PC-3 (cell line): ENCODE data around the gene ADGRG1. TPM values are rescaled to one million over a fixed set of nuclear protein-coding genes. Genes with fewer than 3 reads are reported as not detected.

Experiments
- ATAC-seq: fragments of 200-7000 bp; cut with Tn5 transposase; 2 replicates; pipeline ENCODE4 v1.9.1; 2020; ENCODE audit warnings: mild to moderate bottlenecking, moderate library complexity
- BruUV-seq: library from RNA; stranded (reverse); fragments of 400-500 nt; replicated peaks from 2 replicates; lab custom pipeline; 2021; lab: Mats Ljungman, UMichigan
- CTCF ChIA-PET: fragments of 300-600 bp; sonication (Branson Sonifier 250); formaldehyde crosslinking; loops from one replicate; lab custom pipeline; 2022; ENCODE audit warnings: antibody characterized with exemption; lab: Charles Lee
- POLR2A ChIA-PET: fragments of 300-600 bp; sonication (Branson Sonifier 250); formaldehyde crosslinking; loops from one replicate; lab custom pipeline; 2022; ENCODE audit warnings: antibody characterized with exemption; ENCODE audit not compliant: unreplicated experiment; lab: Charles Lee
- DNase-seq: peaks from one replicate; pipeline ENCODE4 v3.0.0-alpha.2; 2015
- H2AFZ ChIP-seq: fragments of 300-600 bp; sonication (generic); 2 replicates; pipeline ENCODE4 v1.6.0; 2016; ENCODE audit warnings: antibody characterized with exemption, low read length
- H3F3A ChIP-seq: fragments of 300-600 bp; sonication (generic); one replicate; pipeline ENCODE4 v1.6.0; 2017; ENCODE audit warnings: antibody characterized with exemption, low read length, control low read depth, mild to moderate bottlenecking; ENCODE audit not compliant: unreplicated experiment
- H3K27ac ChIP-seq: fragments of 300-600 bp; sonication (generic); 2 replicates; pipeline ENCODE4 v1.5.1; 2016; ENCODE audit warnings: mild to moderate bottlenecking, low read length
- H3K27me3 ChIP-seq: fragments of 300-600 bp; sonication (generic); 2 replicates; pipeline ENCODE4 v1.6.1; 2016; ENCODE audit warnings: low read length, mixed read lengths
- H3K36me3 ChIP-seq: fragments of 300-600 bp; sonication (generic); 2 replicates; pipeline ENCODE4 v1.6.1; 2016; ENCODE audit warnings: low read depth, mixed run types, low read length, mixed read lengths
- H3K4me1 ChIP-seq: fragments of 300-600 bp; sonication (generic); 2 replicates; pipeline ENCODE4 v1.5.1; 2016; ENCODE audit warnings: low read length; ENCODE audit not compliant: insufficient read depth
- H3K4me2 ChIP-seq: fragments of 300-600 bp; sonication (generic); 2 replicates; pipeline ENCODE4 v1.6.0; 2016; ENCODE audit warnings: low read length
- H3K4me3 ChIP-seq: fragments of 300-600 bp; sonication (generic); 2 replicates; pipeline ENCODE4 v1.5.1; 2016; ENCODE audit warnings: mild to moderate bottlenecking, low read length, mixed read lengths
- H3K79me2 ChIP-seq: fragments of 300-600 bp; sonication (generic); 2 replicates; pipeline ENCODE4 v1.6.1; 2017; ENCODE audit warnings: low read length, mixed read lengths
- H3K9ac ChIP-seq: fragments of 300-600 bp; sonication (generic); 2 replicates; pipeline ENCODE4 v1.6.0; 2016; ENCODE audit warnings: mild to moderate bottlenecking, low read length
- H3K9me2 ChIP-seq: fragments of 300-600 bp; sonication (generic); replicated peaks from 2 replicates; pipeline ENCODE4 v1.6.1; 2016; ENCODE audit warnings: mixed run types, low read length, mixed read lengths
- H3K9me3 ChIP-seq: fragments of 300-600 bp; sonication (generic); 2 replicates; pipeline ENCODE4 v1.6.1; 2016; ENCODE audit warnings: low read length, mixed read lengths
- H4K20me1 ChIP-seq: fragments of 300-600 bp; sonication (generic); 2 replicates; pipeline ENCODE4 v1.6.1; 2016; ENCODE audit warnings: low read length, mixed read lengths
- CTCF ChIP-seq: fragments of 300-600 bp; sonication (generic); conservative IDR thresholded peaks from 2 replicates; pipeline ENCODE4 v1.5.1; 2017; ENCODE audit warnings: antibody characterized with exemption, low read depth, mild to moderate bottlenecking, low read length
- EZH2 ChIP-seq: fragments of 300-600 bp; sonication (generic); IDR thresholded peaks from one replicate; pipeline ENCODE4 v1.6.1; 2017; ENCODE audit warnings: antibody characterized with exemption, mild to moderate bottlenecking, low read length; ENCODE audit not compliant: unreplicated experiment
- EZH2phosphoT487 ChIP-seq: fragments of 300-600 bp; sonication (generic); IDR thresholded peaks from 2 replicates; pipeline ENCODE4 v1.6.1; 2018; ENCODE audit warnings: mild to moderate bottlenecking, antibody characterized with exemption, low read length, borderline replicate concordance
- intact Hi-C: fragments of 100-400 bp; cut with micrococcal nuclease; formaldehyde crosslinking; loops from 2 replicates; pipeline ENCODE4 v1.9.0; 2023
- total RNA-seq: library from RNA; depleted of rRNA; stranded (reverse); fragments of >200 nt; gene quantifications from 2 replicates; pipeline ENCODE4 v1.2.3, GENCODE V29; 2014

ADGRG1 gene
- total RNA-seq, 1 experiment from 2014 or later, result 33.7 TPM

GRCh38 chr16:57642160-57643135, 14.0 kb downstream of the ADGRG1 start:
- ChIA-PET POLR2A (interaction anchor here (1.0 kb wide), 1 partner anchor 52 kb away, joined by 3 read pairs; no protein-coding TSS in a partner anchor), CTCF (no interaction called here)
- H3K36me3 ChIP-seq, result peaks cover 10% of the 10 kb centered on the region
- intact Hi-C loops, result loop anchor here (10.0 kb wide), 1 partner anchor 362 kb away; the partner anchor contains the start of genes USB1 and ZNF319
- H3K27ac ChIP-seq, result peak overlapping the region; percentile 86
- no peak for DNase-seq
- ATAC-seq, result no peak
- no peak overlapping the region for H3K4me3 ChIP-seq
- no peaks in the 10 kb centered on the region for H3K27me3 ChIP-seq
- TF ChIP-seq EZH2 (no peak), EZH2phosphoT487 (no peak), CTCF (no peak)
- peak overlapping the region; percentile 62 for H3K4me2 ChIP-seq
- no TSS peak for BruUV-seq
- no peak overlapping the region for H2AFZ ChIP-seq
- H3K9me3 ChIP-seq, result no peaks in the 10 kb centered on the region
- H3K4me1 ChIP-seq, result peaks cover 57% of the 10 kb centered on the region
- H3K9ac ChIP-seq, result peak overlapping the region; percentile 23; the same call in 1 of the 2 replicates
- H3F3A ChIP-seq, result no peaks in the 10 kb centered on the region
- no peaks in the 10 kb centered on the region for H3K79me2 ChIP-seq
- no peaks in the 10 kb centered on the region for H3K9me2 ChIP-seq
- H4K20me1 ChIP-seq, result no peaks in the 10 kb centered on the region

- H3K9ac ChIP-seq, result peak overlapping the region; percentile 23; the same call in 1 of the 2 replicates
- CTCF ChIA-PET, result interaction anchor here (0.7 to 1.5 kb wide), 3 partner anchors 15 to 63 kb away, joined by 3 to 16 read pairs (median 3); partner anchors contain the start of gene ADGRG1
Measured at GRCh38 chr16:57643147-57643874, 14.9 kb downstream of the ADGRG1 start.

More at GRCh38 chr16:57643147-57643874, 14.9 kb downstream of the ADGRG1 start:
- Histone ChIP-seq H3K9me3 (no peaks in the 10 kb centered on the region), H3K36me3 (peaks cover 10% of the 10 kb centered on the region), H3F3A (no peaks in the 10 kb centered on the region), H3K27ac (peak overlapping the region; percentile 86), H3K27me3 (no peaks in the 10 kb centered on the region), H3K79me2 (no peaks in the 10 kb centered on the region; the same call in 1 of the 2 replicates), H4K20me1 (no peaks in the 10 kb centered on the region), H3K4me2 (peak overlapping the region; percentile 62), H2AFZ (no peak overlapping the region), H3K4me1 (peaks cover 59% of the 10 kb centered on the region), H3K4me3 (no peak overlapping the region), H3K9me2 (no peaks in the 10 kb centered on the region)
- DNase-seq (peak; percentile 73), ATAC-seq (peak; percentile 57)
- POLR2A ChIA-PET, result interaction anchor here (1.0 kb wide), 1 partner anchor 53 kb away, joined by 3 read pairs; no protein-coding TSS in a partner anchor
- no peak for TF ChIP-seq CTCF
- TF ChIP-seq EZH2phosphoT487, result no peak
- TF ChIP-seq EZH2, result no peak
- BruUV-seq, result no TSS peak
- intact Hi-C loops, result loop anchor here (10.0 kb wide), 1 partner anchor 361 kb away; the partner anchor contains the start of genes USB1 and ZNF319
